Heart right ventricle (tissue), 16 donors: ENCODE results near the gene BRCA1. TPM values are rescaled to one million over a fixed set of nuclear protein-coding genes. Genes with fewer than 3 reads are reported as not detected.
"Not testable (repeated sequence)": the region's sequence is repeated elsewhere in the genome, so short reads cannot be mapped to it uniquely, and the experiment has no call there.

Experiments used
- ATAC-seq, 8 donors: fragments of 200-7000 bp; cut with Tn5 transposase; one replicate each; pipeline ENCODE4 v1.9.1; 2020; ENCODE audit warnings: mild to moderate bottlenecking in 8 of 8, moderate library complexity in 8 of 8, moderate number of reproducible peaks in 1 of 8
- DNase-seq, 2 donors: peaks; one replicate each; pipeline ENCODE4 v3.0.0-alpha.2; 2020
- H3K27ac ChIP-seq, 10 donors: fragments of 200-600 bp; sonication (generic) in 2 of 10; one replicate each; pipeline versions ENCODE4 v1.5.0 to v1.8.0; 2020 to 2022; ENCODE audit warnings: mild to moderate bottlenecking in 3 of 10
- H3K27me3 ChIP-seq, 7 donors: fragments of 200-600 bp; one replicate each; pipeline ENCODE4 v1.8.0; 2021 to 2022; ENCODE audit warnings: mild to moderate bottlenecking in 2 of 7
- H3K36me3 ChIP-seq, 9 donors: fragments of 200-600 bp; sonication (generic) in 1 of 9; one replicate each; pipeline versions ENCODE4 v1.5.0 to v1.8.0; 2020 to 2022; ENCODE audit warnings: mild to moderate bottlenecking in 2 of 9
- H3K4me1 ChIP-seq, 9 donors: fragments of 200-600 bp; sonication (generic) in 1 of 9; one replicate each; pipeline versions ENCODE4 v1.5.0 to v1.8.0; 2020 to 2022; ENCODE audit warnings: mild to moderate bottlenecking in 4 of 9
- H3K4me3 ChIP-seq, 10 donors: fragments of 200-600 bp; sonication (generic) in 2 of 10; one replicate each; pipeline versions ENCODE4 v1.5.0 to v1.8.0; 2020 to 2022; ENCODE audit warnings: mild to moderate bottlenecking in 7 of 10, moderate library complexity in 2 of 10
- H3K9me3 ChIP-seq, 11 donors: fragments of 200-600 bp in 10 of 11; sonication (generic) in 2 of 11; one replicate each; pipeline versions ENCODE4 v1.5.0 to v1.8.0; 2013 to 2022; ENCODE audit warnings: mild to moderate bottlenecking in 2 of 11, control low read depth in 1 of 11, moderate library complexity in 1 of 11
- CTCF ChIP-seq, 9 donors: fragments of 200-600 bp; sonication (generic) in 2 of 9; IDR thresholded peaks; one replicate each; pipeline versions ENCODE4 v1.5.0 to v1.8.0; 2021 to 2022; ENCODE audit warnings: antibody characterized with exemption in 9 of 9, mild to moderate bottlenecking in 5 of 9, moderate library complexity in 1 of 9
- WGBS, 2 donors: extraction: QIAGEN DNeasy Blood & Tissue Kit; methylation state at CpG; one replicate each; pipeline ENCODE4 v1.1.7; 2013; ENCODE audit warnings: inconsistent platforms in 1 of 2; 5-methylcytosine and 5-hydroxymethylcytosine counted together
- intact Hi-C, 10 donors: fragments of 100-400 bp; cut with DNase I; formaldehyde crosslinking; loops; one replicate each; pipeline versions ENCODE4 v1.11.1 to v1.14.2; 2022
- polyA plus RNA-seq, 2 donors: library from polyadenylated mRNA; stranded (reverse); fragments of 200-250 nt; gene quantifications; one replicate each; pipeline ENCODE4 v1.2.3, GENCODE V29; 2013
- total RNA-seq, 10 donors: library from RNA; stranded (reverse); fragmentation: NEBNext Ultra II Directional in 3 of 10; extraction: Animal tissue kit (Norgen Biotek cat#: 25700) in 3 of 10; gene quantifications; one replicate each; pipeline versions ENCODE4 v1.2.1 to v1.2.4, GENCODE V29; 2021 to 2023
- donor health status: Arrhythmogenic right ventricular cardiomyopathy.
- donor health status: ischemic (EF 13 %, LVEDD 7.1; RV severe dilation, severe dysfunction).
- donor health status: healthy with polysubstance abuse.
- donor health status: DM: no; HTN: yes; CAD: no.
- donor health status: DM: no; HTN: no; CAD: no.
- donor health status: ischemic (EF 25% LVEDD 6.9; RV normal size, moderate dysfunction).
- donor health status: ischemic (EF 25% LVEDD 5.7; RV mildly dilated, moderate dysfunction).
- donor health status: healthy.
- donor health status: DM: yes; HTN: yes; CAD: no.
- donor health status: Ischemic cardiomyopathy.
- donor health status: ischemic (EF 35%, LVEDD 5.7; RV mildly dilated, moderate dysfunction).
- donor health status: nonischemic (EF 11% LVEDD 7.7; RV severe dilation, severe dysfunction).
- donor health status: DM: yes; HTN: yes; CAD: no.
- donor health status: PGD.
- donor health status: ischemic (EF 29% LVEDD 5.4; RV normal size, mild dysfunction).
- donor health status: nonischemic (EF 23%, LVEDD 6.1; RV moderate dilation, normal function).

Gene BRCA1
- total and polyA plus RNA-seq, 12 donors = 2.2 to 12.0 (median 7.9) TPM

GRCh38 chr17:43142153-43142552 lies 17.0 kb upstream of the BRCA1 start:
- intact Hi-C loops = no loop called here
- ATAC-seq = no peak
- Histone ChIP-seq H3K27ac (no peak overlapping the region), H3K4me1 (peaks cover 0 to 5% (median 0%) of the 10 kb centered on the region in 9 donors), H3K9me3 (no peaks in the 10 kb centered on the region), H3K36me3 (peaks cover 0 to 35% (median 0%) of the 10 kb centered on the region in 9 donors), H3K27me3 (no peaks in the 10 kb centered on the region), H3K4me3 (no peak overlapping the region)
- DNase-seq = no peak
- no peak for TF ChIP-seq CTCF (IDR thresholded peaks at IDR 0.05)
- 91 to 92% methylated on average over 5 of the region's 5 CpGs for WGBS, 2 donors

GRCh38 chr17:43140396-43141332 lies 15.5 kb upstream of the BRCA1 start:
- peaks cover 0 to 5% (median 0%) of the 10 kb centered on the region in 9 donors for H3K4me1 ChIP-seq
- ATAC-seq (no peak), DNase-seq (no peak)
- H3K27me3 ChIP-seq = no peaks in the 10 kb centered on the region
- intact Hi-C loops = no loop called here
- TF ChIP-seq CTCF (IDR thresholded peaks at IDR 0.05) = no peak
- no peak overlapping the region for H3K4me3 ChIP-seq
- no peak overlapping the region for H3K27ac ChIP-seq
- no peaks in the 10 kb centered on the region for H3K9me3 ChIP-seq
- H3K36me3 ChIP-seq = peaks cover 0 to 35% (median 0%) of the 10 kb centered on the region in 9 donors
- 77 to 82% methylated on average over 11 of the region's 11 CpGs for WGBS, 2 donors

GRCh38 chr17:43138531-43138930 lies 13.4 kb upstream of the BRCA1 start:
- H3K36me3 ChIP-seq = peaks cover 0 to 35% (median 6%) of the 10 kb centered on the region in 9 donors
- intact Hi-C loops, H3K4me1 ChIP-seq, ATAC-seq, H3K4me3 ChIP-seq, H3K9me3 ChIP-seq, DNase-seq, H3K27me3 ChIP-seq, H3K27ac ChIP-seq: not testable (repeated sequence)
- WGBS, 2 donors = 77 to 78% methylated on average over 4 of the region's 4 CpGs

GRCh38 chr17:43136574-43136973 lies 11.4 kb upstream of the BRCA1 start:
- H3K9me3 ChIP-seq, ATAC-seq, H3K27me3 ChIP-seq, intact Hi-C loops, DNase-seq, H3K27ac ChIP-seq, H3K4me3 ChIP-seq: not testable (repeated sequence)
- peaks cover 0 to 47% (median 6%) of the 10 kb centered on the region in 9 donors for H3K36me3 ChIP-seq
- 86 to 89% methylated on average over 3 of the region's 3 CpGs for WGBS, 2 donors
- peaks cover 0 to 12% (median 0%) of the 10 kb centered on the region in 9 donors for H3K4me1 ChIP-seq

- peaks cover 0 to 41% (median 6%) of the 10 kb centered on the region in 9 donors for H3K36me3 ChIP-seq
- intact Hi-C loops = no loop called here
- no peak for ATAC-seq
- no peak overlapping the region for H3K4me3 ChIP-seq
- H3K27ac ChIP-seq = no peak overlapping the region
- H3K4me1 ChIP-seq = peaks cover 0 to 12% (median 0%) of the 10 kb centered on the region in 9 donors
- H3K9me3 ChIP-seq = no peaks in the 10 kb centered on the region
- no peaks in the 10 kb centered on the region for H3K27me3 ChIP-seq
- DNase-seq = no peak
- 93 to 95% methylated on average over 19 of the region's 19 CpGs for WGBS, 2 donors
- TF ChIP-seq CTCF (IDR thresholded peaks at IDR 0.05) = no peak
These were observed 10.3 kb upstream of the BRCA1 start for GRCh38 chr17:43135454-43135819.
